Psoas muscle (tissue), 8 donors: ENCODE data around the gene SAPCD1. TPM values are rescaled to one million over a fixed set of nuclear protein-coding genes. Genes with fewer than 3 reads are reported as not detected.

Experiments
- ATAC-seq, 4 donors: fragments of 200-7000 bp; cut with Tn5 transposase; one replicate each; pipeline ENCODE4 v1.9.1; 2020; ENCODE audit warnings: moderate library complexity in 3 of 4, mild to moderate bottlenecking in 2 of 4
- DNase-seq, 2 donors: peaks; one replicate each; pipeline ENCODE4 v3.0.0-alpha.2; 2020
- H3K27ac ChIP-seq: fragments of 200-600 bp; one replicate; pipeline ENCODE4 v1.8.0; 2022
- H3K27me3 ChIP-seq, 3 donors: fragments of 200-600 bp in 1 of 3; one replicate each; pipeline versions ENCODE4 v1.6.1 to v1.8.0; 2013 to 2022; ENCODE audit warnings: low read length in 2 of 3, mild to moderate bottlenecking in 2 of 3, moderate library complexity in 1 of 3; ENCODE audit not compliant: insufficient read depth in 3 of 3
- H3K36me3 ChIP-seq, 2 donors: fragments of 200-600 bp in 1 of 2; one replicate each; pipeline versions ENCODE4 v1.6.1 to v1.8.0; 2013 to 2022; ENCODE audit warnings: low read depth in 1 of 2, mild to moderate bottlenecking in 1 of 2, moderate library complexity in 1 of 2; ENCODE audit not compliant: insufficient read depth in 1 of 2
- H3K4me1 ChIP-seq: fragments of 200-600 bp; one replicate; pipeline ENCODE4 v1.8.0; 2022
- H3K4me3 ChIP-seq: fragments of 200-600 bp; one replicate; pipeline ENCODE4 v1.8.0; 2022; ENCODE audit warnings: mild to moderate bottlenecking
- H3K9me3 ChIP-seq: fragments of 200-600 bp; one replicate; pipeline ENCODE4 v1.8.0; 2022
- CTCF ChIP-seq: fragments of 200-600 bp; IDR thresholded peaks from one replicate; pipeline ENCODE4 v1.8.0; 2022; ENCODE audit warnings: antibody characterized with exemption
- WGBS, 3 donors: extraction: QIAGEN DNeasy Blood & Tissue Kit; methylation state at CpG; one replicate each; pipeline versions ENCODE4 v1.1.6 to v1.1.7; 2013; 5-methylcytosine and 5-hydroxymethylcytosine counted together
- intact Hi-C, 2 donors: fragments of 100-400 bp; cut with DNase I; formaldehyde crosslinking; loops; one replicate each; pipeline versions ENCODE4 v1.11.0 to v1.14.2; 2022
- polyA plus RNA-seq, 3 donors: library from polyadenylated mRNA; stranded (reverse); fragments of 200-250 nt; gene quantifications; one replicate each; pipeline ENCODE4 v1.2.3, GENCODE V29; 2013
- total RNA-seq, 4 donors: library from RNA; stranded (reverse); fragmentation: NEBNext Ultra II Directional in 2 of 4; extraction: Animal tissue kit (Norgen Biotek cat#: 25700) in 2 of 4; gene quantifications; one replicate each; pipeline versions ENCODE4 v1.2.1 to v1.2.4, GENCODE V29; 2021 to 2023
- donor health status: healthy with polysubstance abuse.
- donor health status: DM: no; HTN: no; CAD: no; lungs with moderate emphysema.
- donor health status: Bipolar disorder and iron deficiency.
- donor health status: healthy.
- donor health status: DM: yes; HTN: yes; CAD: no.
- donor health status: DM: no; HTN: no; CAD: no.
- donor health status: DM: no; HTN: no; CAD: no.
- donor health status: DM: yes; HTN: yes; CAD: no.

Gene SAPCD1
- total and polyA plus RNA-seq, 7 donors: 0.13 to 0.78 (median 0.41) TPM; not detected in 3

DNA sequence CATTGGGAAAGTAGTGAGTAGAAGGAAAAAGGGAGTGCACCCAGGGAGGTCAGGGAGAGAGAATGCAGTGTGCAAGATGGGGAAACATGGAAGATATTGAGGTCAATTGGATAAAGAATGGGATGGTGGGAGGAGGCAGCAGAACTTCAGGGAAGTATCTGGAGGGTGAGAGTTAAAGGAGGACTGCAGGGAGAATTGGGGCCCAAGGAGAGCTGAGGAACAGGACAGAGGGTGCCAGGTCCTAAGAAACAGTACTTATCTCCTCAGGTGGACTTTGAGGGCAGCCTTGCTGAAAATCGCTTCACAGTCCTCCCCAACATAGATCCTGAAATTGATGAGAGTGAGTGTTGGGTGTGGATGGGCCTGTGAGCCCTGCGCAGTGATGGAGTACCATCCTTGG, 4.2 kb upstream of the SAPCD1 start:
- intact Hi-C loops: no loop called here
- Histone ChIP-seq H3K4me1 (no peaks in the 10 kb centered on the region), H3K4me3 (no peak overlapping the region), H3K36me3 (no peaks in the 10 kb centered on the region), H3K27ac (no peak overlapping the region), H3K9me3 (no peaks in the 10 kb centered on the region), H3K27me3 (no peaks in the 10 kb centered on the region)
- ATAC-seq (no peak), DNase-seq (no peak)
- TF ChIP-seq CTCF: no peak
- 97 to 100% (median 98%) methylated on average over 2 of the region's 2 CpGs for WGBS, 3 donors

- intact Hi-C loops: no loop called here
- H3K4me3 ChIP-seq: no peak overlapping the region
- no peak for TF ChIP-seq CTCF
- no peak for DNase-seq
- 92 to 96% (median 93%) methylated on average over 5 of the region's 5 CpGs for WGBS, 3 donors
- no peaks in the 10 kb centered on the region for H3K27me3 ChIP-seq
- H3K4me1 ChIP-seq: no peaks in the 10 kb centered on the region
- peaks cover 0 to 14% of the 10 kb centered on the region in 2 donors for H3K36me3 ChIP-seq
- no peak overlapping the region for H3K27ac ChIP-seq
- H3K9me3 ChIP-seq: no peaks in the 10 kb centered on the region
- ATAC-seq: no peak
These were observed 1.7 kb upstream of the SAPCD1 start for GRCh38 chr6:31760790-31761189.

DNA sequence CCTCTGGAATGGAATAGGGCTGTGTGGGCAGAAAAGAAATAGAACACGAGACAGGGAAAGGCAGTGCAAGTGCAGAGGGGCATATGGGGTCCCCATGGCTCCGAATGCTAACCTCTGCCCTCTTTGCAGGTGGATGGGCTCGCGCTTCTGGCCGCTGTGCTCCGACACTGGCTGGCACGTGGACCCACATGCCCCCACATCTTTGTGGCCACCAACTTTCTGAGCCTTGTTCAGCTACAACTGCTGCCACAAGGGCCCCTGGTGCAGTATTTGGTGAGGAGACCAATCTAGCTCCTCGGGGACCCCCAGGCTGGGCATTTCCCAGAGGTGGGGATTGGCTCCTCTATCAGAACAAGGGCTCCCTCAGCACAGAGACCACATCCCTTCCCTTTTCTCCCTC, 1.1 kb upstream of the SAPCD1 start:
- Histone ChIP-seq H3K36me3 (peaks cover 0 to 20% of the 10 kb centered on the region in 2 donors), H3K27ac (no peak overlapping the region), H3K4me3 (no peak overlapping the region), H3K9me3 (no peaks in the 10 kb centered on the region), H3K27me3 (no peaks in the 10 kb centered on the region), H3K4me1 (no peaks in the 10 kb centered on the region)
- intact Hi-C loops: no loop called here
- ATAC-seq: no peak
- DNase-seq: no peak
- TF ChIP-seq CTCF: no peak
- WGBS, 3 donors: 96 to 98% (median 97%) methylated on average over 8 of the region's 8 CpGs

DNA sequence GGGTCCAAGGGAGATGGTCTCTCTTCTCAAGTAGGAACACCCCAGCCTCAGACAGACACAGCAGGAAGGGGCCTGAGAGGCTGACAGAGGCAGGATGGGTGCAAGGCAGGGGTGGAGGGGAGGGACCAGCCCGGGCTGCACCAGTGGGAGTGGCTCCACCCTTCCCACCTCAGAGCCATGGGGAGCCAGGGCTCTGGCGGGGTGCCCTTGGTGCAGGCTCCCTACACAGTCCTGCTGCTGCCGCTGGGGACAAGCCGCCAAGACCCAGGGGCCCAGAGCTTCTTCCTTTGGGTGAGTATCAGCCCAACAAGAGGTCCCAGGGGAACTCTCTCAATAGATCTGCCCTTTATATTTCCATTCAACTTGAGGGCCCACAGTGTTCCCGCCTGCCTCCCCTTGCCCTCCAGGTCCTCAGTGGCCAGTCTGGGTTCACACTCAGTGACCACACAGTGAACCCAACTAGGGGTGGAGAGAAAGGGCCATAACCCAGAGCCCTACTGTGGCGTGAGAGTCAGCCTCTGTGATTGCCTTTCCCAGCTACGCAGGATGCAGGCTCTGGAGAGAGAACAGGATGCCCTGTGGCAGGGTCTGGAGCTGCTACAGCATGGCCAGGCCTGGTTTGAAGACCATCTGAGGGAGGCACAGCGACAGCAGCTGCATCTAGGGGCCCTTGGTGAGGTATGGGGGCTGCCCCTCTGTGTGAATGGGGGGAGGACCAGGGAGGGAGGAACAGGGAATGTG, 592 bp downstream of the SAPCD1 start:
- no peaks in the 10 kb centered on the region for H3K9me3 ChIP-seq
- H3K4me3 ChIP-seq: no peak overlapping the region
- intact Hi-C loops: no loop called here
- DNase-seq (no peak), ATAC-seq (no peak)
- no peak overlapping the region for H3K27ac ChIP-seq
- peaks cover 0 to 36% of the 10 kb centered on the region in 2 donors for H3K36me3 ChIP-seq
- no peaks in the 10 kb centered on the region for H3K4me1 ChIP-seq
- H3K27me3 ChIP-seq: no peaks in the 10 kb centered on the region
- 63 to 68% (median 67%) methylated on average over 8 of the region's 8 CpGs for WGBS, 3 donors
- TF ChIP-seq CTCF: no peak

GRCh38 chr6:31763619-31763940, 1.1 kb downstream of the SAPCD1 start:
- WGBS, 3 donors: 8 to 20% (median 16%) methylated on average over 1 of the region's 1 CpG
- intact Hi-C loops: no loop called here
- ATAC-seq: peak in 1 of 4 donors; percentile 24
- no peaks in the 10 kb centered on the region for H3K4me1 ChIP-seq
- no peak for TF ChIP-seq CTCF
- H3K36me3 ChIP-seq: peaks cover 0 to 39% of the 10 kb centered on the region in 2 donors
- H3K9me3 ChIP-seq: no peaks in the 10 kb centered on the region
- no peak overlapping the region for H3K27ac ChIP-seq
- no peak for DNase-seq
- H3K27me3 ChIP-seq: no peaks in the 10 kb centered on the region
- H3K4me3 ChIP-seq: no peak overlapping the region
